ENCODE data around the gene BACH1.

BACH1 gene

DNA sequence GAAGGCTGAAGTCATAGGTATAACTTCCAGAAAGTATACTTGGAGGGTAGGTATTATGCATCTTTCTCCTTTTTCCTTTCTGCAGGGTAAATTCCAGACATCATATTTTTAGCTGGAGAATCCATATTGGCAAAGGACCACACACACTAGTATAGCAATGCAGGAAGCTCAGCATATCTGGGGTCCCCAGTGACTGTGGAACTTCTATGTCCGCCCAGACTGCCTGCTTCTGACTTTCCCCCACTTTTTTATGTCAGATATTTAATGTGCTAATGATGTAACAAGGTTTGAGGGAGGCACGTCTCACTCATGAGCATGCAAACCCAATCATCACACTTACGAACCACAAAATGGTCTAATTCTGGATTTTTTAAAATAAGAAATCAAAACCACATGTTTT, 90.4 kb downstream of the BACH1 start:
- TF ChIP-seq, protein P1, sequence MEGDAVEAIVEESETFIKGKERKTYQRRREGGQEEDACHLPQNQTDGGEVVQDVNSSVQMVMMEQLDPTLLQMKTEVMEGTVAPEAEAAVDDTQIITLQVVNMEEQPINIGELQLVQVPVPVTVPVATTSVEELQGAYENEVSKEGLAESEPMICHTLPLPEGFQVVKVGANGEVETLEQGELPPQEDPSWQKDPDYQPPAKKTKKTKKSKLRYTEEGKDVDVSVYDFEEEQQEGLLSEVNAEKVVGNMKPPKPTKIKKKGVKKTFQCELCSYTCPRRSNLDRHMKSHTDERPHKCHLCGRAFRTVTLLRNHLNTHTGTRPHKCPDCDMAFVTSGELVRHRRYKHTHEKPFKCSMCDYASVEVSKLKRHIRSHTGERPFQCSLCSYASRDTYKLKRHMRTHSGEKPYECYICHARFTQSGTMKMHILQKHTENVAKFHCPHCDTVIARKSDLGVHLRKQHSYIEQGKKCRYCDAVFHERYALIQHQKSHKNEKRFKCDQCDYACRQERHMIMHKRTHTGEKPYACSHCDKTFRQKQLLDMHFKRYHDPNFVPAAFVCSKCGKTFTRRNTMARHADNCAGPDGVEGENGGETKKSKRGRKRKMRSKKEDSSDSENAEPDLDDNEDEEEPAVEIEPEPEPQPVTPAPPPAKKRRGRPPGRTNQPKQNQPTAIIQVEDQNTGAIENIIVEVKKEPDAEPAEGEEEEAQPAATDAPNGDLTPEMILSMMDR (IDR thresholded peaks at IDR 0.05; ENCODE audit: borderline replicate concordance, insufficient read depth, low read depth, low read length) = no peak
- no peak overlapping the region for H3K4me3 ChIP-seq (ENCODE audit: low read depth, low read length)

DNA sequence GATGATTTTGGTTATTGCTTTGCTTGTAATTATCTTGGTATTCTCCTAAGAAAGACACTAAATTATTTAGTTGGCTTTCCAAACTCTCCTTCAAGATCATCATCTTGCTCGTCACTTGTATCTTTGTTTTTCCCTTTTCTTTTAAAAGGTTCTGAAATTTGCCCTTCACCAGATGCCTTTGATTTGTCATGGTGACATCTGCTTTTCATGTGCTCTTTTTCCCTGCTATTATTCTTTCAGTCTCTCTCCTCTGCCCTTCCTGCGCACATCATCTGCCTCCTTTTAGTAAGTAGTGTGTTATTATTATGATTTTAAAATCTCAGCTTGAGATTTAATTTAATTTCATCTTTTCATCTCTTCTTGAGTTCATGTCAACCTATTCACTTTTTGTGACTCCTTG, 92.1 kb downstream of the BACH1 start:
- TF ChIP-seq, protein P1 (IDR thresholded peaks at IDR 0.05; ENCODE audit: borderline replicate concordance, insufficient read depth, low read depth, low read length) = no peak
- no peak overlapping the region for H3K4me3 ChIP-seq (ENCODE audit: low read depth, low read length)

DNA sequence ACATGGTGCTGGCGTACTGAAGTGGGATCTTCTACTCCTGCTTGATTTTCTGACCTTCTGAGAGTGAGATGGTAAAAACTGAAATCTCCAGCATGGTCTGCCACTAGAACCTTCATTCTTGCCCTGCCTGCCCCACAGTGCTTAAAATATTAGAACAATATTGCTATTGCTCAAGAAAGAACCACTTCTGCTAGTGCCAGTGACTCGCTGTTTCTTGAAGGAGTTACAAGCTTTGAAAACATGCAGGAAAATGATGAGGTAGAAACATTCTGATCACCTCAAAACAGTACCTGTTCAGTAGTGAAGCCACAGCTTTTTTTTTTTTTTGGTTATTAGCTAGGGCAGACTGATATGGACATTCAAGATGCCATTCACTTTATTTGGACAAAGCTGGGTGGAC, 95.3 kb downstream of the BACH1 start:
- H3K4me3 ChIP-seq (ENCODE audit: low read depth, low read length) = no peak overlapping the region
- TF ChIP-seq, protein P1 (IDR thresholded peaks at IDR 0.05; ENCODE audit: borderline replicate concordance, insufficient read depth, low read depth, low read length) = no peak

Data from GM12875 (cell line).